ENCODE data around the gene MBD5. TPM values are rescaled to one million over a fixed set of nuclear protein-coding genes. Genes with fewer than 3 reads are reported as not detected.

MBD5 gene
- total RNA-seq, 1 experiment from 2014 or later, result 33.7 TPM

DNA sequence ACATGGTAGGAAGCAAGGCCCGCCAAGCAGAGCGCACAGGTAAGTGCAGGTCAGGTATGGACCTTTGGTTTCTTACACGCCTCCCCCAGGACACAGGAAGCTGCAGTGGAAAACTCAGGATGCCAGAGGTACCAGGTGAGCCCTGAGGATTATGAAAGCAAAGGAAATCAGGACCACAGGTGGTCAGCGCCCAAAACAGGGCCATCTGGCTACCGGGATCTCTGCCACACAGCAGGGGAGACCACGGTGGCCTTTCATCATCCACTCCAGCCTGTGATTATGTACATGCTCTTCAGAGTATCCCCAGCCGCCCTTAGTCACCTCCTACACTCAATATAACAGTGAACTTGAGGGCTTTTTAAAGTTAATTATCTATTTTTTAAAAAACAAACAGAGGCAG lies 498.1 kb downstream of the MBD5 start (continued):
- TF ChIP-seq ZBTB21 (CRISPR knock-in tag; IDR thresholded peaks at IDR 0.05; ENCODE audit: borderline replicate concordance) (no peak), PRDM15 (CRISPR knock-in tag; IDR thresholded peaks at IDR 0.05) (no peak), NFE2L1 (CRISPR knock-in tag; IDR thresholded peaks at IDR 0.05) (no peak), SMAD4 (CRISPR knock-in tag; IDR thresholded peaks at IDR 0.05) (no peak), JUN (CRISPR knock-in tag; IDR thresholded peaks at IDR 0.05) (no peak), SP1 (CRISPR knock-in tag; conservative IDR thresholded peaks at IDR 0.05) (0 out of 2 replicates have a peak, but pooled peaks have one; percentile 33), ZNF138 (CRISPR knock-in tag; conservative IDR thresholded peaks at IDR 0.05) (no peak), TCF7 (CRISPR knock-in tag; IDR thresholded peaks at IDR 0.05; ENCODE audit: low read depth) (no peak), CDX4 (CRISPR knock-in tag; IDR thresholded peaks at IDR 0.05; ENCODE audit: borderline replicate concordance) (no peak), E2F1 (CRISPR knock-in tag; IDR thresholded peaks at IDR 0.05) (no peak), FOXK1 (CRISPR knock-in tag; IDR thresholded peaks at IDR 0.05) (0 out of 2 replicates have a peak, but pooled peaks have one; percentile 25), ZNF532 (CRISPR knock-in tag; IDR thresholded peaks at IDR 0.05; ENCODE audit: borderline replicate concordance) (no peak), RORB (CRISPR knock-in tag; IDR thresholded peaks at IDR 0.05) (no peak), IRF2 (CRISPR knock-in tag; IDR thresholded peaks at IDR 0.05; ENCODE audit: borderline replicate concordance, low read depth) (no peak)
- TF ChIP-seq, protein P1, sequence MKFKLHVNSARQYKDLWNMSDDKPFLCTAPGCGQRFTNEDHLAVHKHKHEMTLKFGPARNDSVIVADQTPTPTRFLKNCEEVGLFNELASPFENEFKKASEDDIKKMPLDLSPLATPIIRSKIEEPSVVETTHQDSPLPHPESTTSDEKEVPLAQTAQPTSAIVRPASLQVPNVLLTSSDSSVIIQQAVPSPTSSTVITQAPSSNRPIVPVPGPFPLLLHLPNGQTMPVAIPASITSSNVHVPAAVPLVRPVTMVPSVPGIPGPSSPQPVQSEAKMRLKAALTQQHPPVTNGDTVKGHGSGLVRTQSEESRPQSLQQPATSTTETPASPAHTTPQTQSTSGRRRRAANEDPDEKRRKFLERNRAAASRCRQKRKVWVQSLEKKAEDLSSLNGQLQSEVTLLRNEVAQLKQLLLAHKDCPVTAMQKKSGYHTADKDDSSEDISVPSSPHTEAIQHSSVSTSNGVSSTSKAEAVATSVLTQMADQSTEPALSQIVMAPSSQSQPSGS (CRISPR knock-in tag; IDR thresholded peaks at IDR 0.05; ENCODE audit: borderline replicate concordance, low read depth), result no peak
- TF ChIP-seq, protein P2, sequence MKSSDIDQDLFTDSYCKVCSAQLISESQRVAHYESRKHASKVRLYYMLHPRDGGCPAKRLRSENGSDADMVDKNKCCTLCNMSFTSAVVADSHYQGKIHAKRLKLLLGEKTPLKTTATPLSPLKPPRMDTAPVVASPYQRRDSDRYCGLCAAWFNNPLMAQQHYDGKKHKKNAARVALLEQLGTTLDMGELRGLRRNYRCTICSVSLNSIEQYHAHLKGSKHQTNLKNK (CRISPR knock-in tag; IDR thresholded peaks at IDR 0.05), result no peak
- TF ChIP-seq, protein P3, sequence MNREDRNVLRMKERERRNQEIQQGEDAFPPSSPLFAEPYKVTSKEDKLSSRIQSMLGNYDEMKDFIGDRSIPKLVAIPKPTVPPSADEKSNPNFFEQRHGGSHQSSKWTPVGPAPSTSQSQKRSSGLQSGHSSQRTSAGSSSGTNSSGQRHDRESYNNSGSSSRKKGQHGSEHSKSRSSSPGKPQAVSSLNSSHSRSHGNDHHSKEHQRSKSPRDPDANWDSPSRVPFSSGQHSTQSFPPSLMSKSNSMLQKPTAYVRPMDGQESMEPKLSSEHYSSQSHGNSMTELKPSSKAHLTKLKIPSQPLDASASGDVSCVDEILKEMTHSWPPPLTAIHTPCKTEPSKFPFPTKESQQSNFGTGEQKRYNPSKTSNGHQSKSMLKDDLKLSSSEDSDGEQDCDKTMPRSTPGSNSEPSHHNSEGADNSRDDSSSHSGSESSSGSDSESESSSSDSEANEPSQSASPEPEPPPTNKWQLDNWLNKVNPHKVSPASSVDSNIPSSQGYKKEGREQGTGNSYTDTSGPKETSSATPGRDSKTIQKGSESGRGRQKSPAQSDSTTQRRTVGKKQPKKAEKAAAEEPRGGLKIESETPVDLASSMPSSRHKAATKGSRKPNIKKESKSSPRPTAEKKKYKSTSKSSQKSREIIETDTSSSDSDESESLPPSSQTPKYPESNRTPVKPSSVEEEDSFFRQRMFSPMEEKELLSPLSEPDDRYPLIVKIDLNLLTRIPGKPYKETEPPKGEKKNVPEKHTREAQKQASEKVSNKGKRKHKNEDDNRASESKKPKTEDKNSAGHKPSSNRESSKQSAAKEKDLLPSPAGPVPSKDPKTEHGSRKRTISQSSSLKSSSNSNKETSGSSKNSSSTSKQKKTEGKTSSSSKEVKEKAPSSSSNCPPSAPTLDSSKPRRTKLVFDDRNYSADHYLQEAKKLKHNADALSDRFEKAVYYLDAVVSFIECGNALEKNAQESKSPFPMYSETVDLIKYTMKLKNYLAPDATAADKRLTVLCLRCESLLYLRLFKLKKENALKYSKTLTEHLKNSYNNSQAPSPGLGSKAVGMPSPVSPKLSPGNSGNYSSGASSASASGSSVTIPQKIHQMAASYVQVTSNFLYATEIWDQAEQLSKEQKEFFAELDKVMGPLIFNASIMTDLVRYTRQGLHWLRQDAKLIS (CRISPR knock-in tag; IDR thresholded peaks at IDR 0.05; ENCODE audit: borderline replicate concordance), result no peak
- TF ChIP-seq, protein P4, sequence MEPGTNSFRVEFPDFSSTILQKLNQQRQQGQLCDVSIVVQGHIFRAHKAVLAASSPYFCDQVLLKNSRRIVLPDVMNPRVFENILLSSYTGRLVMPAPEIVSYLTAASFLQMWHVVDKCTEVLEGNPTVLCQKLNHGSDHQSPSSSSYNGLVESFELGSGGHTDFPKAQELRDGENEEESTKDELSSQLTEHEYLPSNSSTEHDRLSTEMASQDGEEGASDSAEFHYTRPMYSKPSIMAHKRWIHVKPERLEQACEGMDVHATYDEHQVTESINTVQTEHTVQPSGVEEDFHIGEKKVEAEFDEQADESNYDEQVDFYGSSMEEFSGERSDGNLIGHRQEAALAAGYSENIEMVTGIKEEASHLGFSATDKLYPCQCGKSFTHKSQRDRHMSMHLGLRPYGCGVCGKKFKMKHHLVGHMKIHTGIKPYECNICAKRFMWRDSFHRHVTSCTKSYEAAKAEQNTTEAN (CRISPR knock-in tag; IDR thresholded peaks at IDR 0.05), result no peak
- TF ChIP-seq, protein P5, sequence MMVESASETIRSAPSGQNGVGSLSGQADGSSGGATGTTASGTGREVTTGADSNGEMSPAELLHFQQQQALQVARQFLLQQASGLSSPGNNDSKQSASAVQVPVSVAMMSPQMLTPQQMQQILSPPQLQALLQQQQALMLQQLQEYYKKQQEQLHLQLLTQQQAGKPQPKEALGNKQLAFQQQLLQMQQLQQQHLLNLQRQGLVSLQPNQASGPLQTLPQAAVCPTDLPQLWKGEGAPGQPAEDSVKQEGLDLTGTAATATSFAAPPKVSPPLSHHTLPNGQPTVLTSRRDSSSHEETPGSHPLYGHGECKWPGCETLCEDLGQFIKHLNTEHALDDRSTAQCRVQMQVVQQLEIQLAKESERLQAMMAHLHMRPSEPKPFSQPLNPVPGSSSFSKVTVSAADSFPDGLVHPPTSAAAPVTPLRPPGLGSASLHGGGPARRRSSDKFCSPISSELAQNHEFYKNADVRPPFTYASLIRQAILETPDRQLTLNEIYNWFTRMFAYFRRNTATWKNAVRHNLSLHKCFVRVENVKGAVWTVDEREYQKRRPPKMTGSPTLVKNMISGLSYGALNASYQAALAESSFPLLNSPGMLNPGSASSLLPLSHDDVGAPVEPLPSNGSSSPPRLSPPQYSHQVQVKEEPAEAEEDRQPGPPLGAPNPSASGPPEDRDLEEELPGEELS (CRISPR knock-in tag; IDR thresholded peaks at IDR 0.05), result 0 out of 2 replicates have a peak, but pooled peaks have one; percentile 74
